Bronchial epithelial cell (primary cell): ENCODE data around the gene LRRC1. TPM values are rescaled to one million over a fixed set of nuclear protein-coding genes. Genes with fewer than 3 reads are reported as not detected.

Experiments used
- DNase-seq: peaks from one replicate; pipeline ENCODE4 v3.0.0-alpha.2; 2010; ENCODE audit warnings: low read depth
- FAIRE-seq: peaks from 2 replicates; lab custom pipeline; 2011; peaks lifted over from hg19 to GRCh38; lab: Jason Lieb, UNC
- H3K27me3 ChIP-seq: 2 replicates; pipeline ENCODE4 v1.5.1; 2011; ENCODE audit warnings: low read length; ENCODE audit not compliant: control insufficient read depth, insufficient read depth
- H3K36me3 ChIP-seq: 2 replicates; pipeline ENCODE4 v1.5.1; 2011; ENCODE audit warnings: low read length; ENCODE audit not compliant: control insufficient read depth, insufficient read depth
- H3K4me3 ChIP-seq: 2 replicates; pipeline ENCODE4 v1.5.1; 2011; ENCODE audit warnings: mild to moderate bottlenecking, low read depth, low read length, control low read depth
- CTCF ChIP-seq: IDR thresholded peaks from 2 replicates; pipeline ENCODE4 v1.5.1; 2011; ENCODE audit warnings: mild to moderate bottlenecking, moderate library complexity, low read length, control low read depth, inconsistent platforms; ENCODE audit not compliant: insufficient read depth, severe bottlenecking
- total RNA-seq: library from RNA; depleted of rRNA; stranded (reverse); fragments of >200 nt; gene quantifications from 2 replicates; pipeline ENCODE4 v1.2.1, GENCODE V29; 2014

The LRRC1 gene
- total RNA-seq, 1 donor from 2014 or later = 19.7 TPM

- Histone ChIP-seq H3K27me3 (no peaks in the 10 kb centered on the region), H3K4me3 (no peak overlapping the region), H3K36me3 (no peaks in the 10 kb centered on the region)
- FAIRE-seq = no peak
- no peak for TF ChIP-seq CTCF
- no peak for DNase-seq
These were observed 162.0 kb downstream of the LRRC1 start for GRCh38 chr6:53956804-53957203.

GRCh38 chr6:53959717-53960116, 164.9 kb downstream of the LRRC1 start:
- TF ChIP-seq CTCF = no peak
- Histone ChIP-seq H3K4me3 (no peak overlapping the region), H3K27me3 (no peaks in the 10 kb centered on the region), H3K36me3 (no peaks in the 10 kb centered on the region)
- DNase-seq (no peak), FAIRE-seq (no peak)

- no peak for TF ChIP-seq CTCF
- DNase-seq (no peak), FAIRE-seq (no peak)
- no peaks in the 10 kb centered on the region for H3K36me3 ChIP-seq
- H3K27me3 ChIP-seq = no peaks in the 10 kb centered on the region
- H3K4me3 ChIP-seq = no peak overlapping the region
These were observed 165.5 kb downstream of the LRRC1 start for GRCh38 chr6:53960311-53960710.

- no peak for FAIRE-seq
- no peaks in the 10 kb centered on the region for H3K27me3 ChIP-seq
- no peak overlapping the region for H3K4me3 ChIP-seq
- no peaks in the 10 kb centered on the region for H3K36me3 ChIP-seq
- no peak for TF ChIP-seq CTCF
- DNase-seq = no peak
These were observed 167.0 kb downstream of the LRRC1 start for GRCh38 chr6:53961679-53962370.

- no peak for TF ChIP-seq CTCF
- Histone ChIP-seq H3K27me3 (no peaks in the 10 kb centered on the region), H3K36me3 (no peaks in the 10 kb centered on the region), H3K4me3 (no peak overlapping the region)
- no peak for FAIRE-seq
- no peak for DNase-seq
These were observed 167.8 kb downstream of the LRRC1 start for GRCh38 chr6:53962646-53963045.

- DNase-seq = no peak
- H3K36me3 ChIP-seq = no peaks in the 10 kb centered on the region
- no peaks in the 10 kb centered on the region for H3K27me3 ChIP-seq
- TF ChIP-seq CTCF = no peak
- H3K4me3 ChIP-seq = no peak overlapping the region
- FAIRE-seq = no peak
These were observed 172.6 kb downstream of the LRRC1 start for GRCh38 chr6:53967415-53967814.
